Mucosa of rectum (tissue), 2 donors: ENCODE results near the gene C1orf56.

Experiments used
- H3K27ac ChIP-seq, 2 donors: one replicate each; pipeline ENCODE4 v1.7.0; 2013; ENCODE audit warnings: inconsistent platforms in 2 of 2, low read depth in 2 of 2, low read length in 2 of 2
- H3K27me3 ChIP-seq, 2 donors: one replicate each; pipeline ENCODE4 v1.7.0; 2013; ENCODE audit warnings: low read length in 2 of 2; ENCODE audit not compliant: control insufficient read depth in 2 of 2, insufficient read depth in 2 of 2
- H3K36me3 ChIP-seq, 2 donors: one replicate each; pipeline ENCODE4 v1.7.0; 2013; ENCODE audit warnings: low read length in 2 of 2; ENCODE audit not compliant: control insufficient read depth in 2 of 2, insufficient read depth in 2 of 2
- H3K4me1 ChIP-seq, 2 donors: one replicate each; pipeline ENCODE4 v1.7.0; 2013; ENCODE audit warnings: low read length in 2 of 2, mild to moderate bottlenecking in 1 of 2; ENCODE audit not compliant: control insufficient read depth in 2 of 2, insufficient read depth in 2 of 2
- H3K4me3 ChIP-seq, 2 donors: one replicate each; pipeline ENCODE4 v1.7.0; 2013; ENCODE audit warnings: low read length in 2 of 2
- H3K9ac ChIP-seq, 2 donors: one replicate each; pipeline ENCODE4 v1.7.0; 2013; ENCODE audit warnings: low read length in 2 of 2, low read depth in 1 of 2, mild to moderate bottlenecking in 1 of 2
- H3K9me3 ChIP-seq, 2 donors: one replicate each; pipeline ENCODE4 v1.7.0; 2013; ENCODE audit warnings: low read length in 2 of 2; ENCODE audit not compliant: control insufficient read depth in 2 of 2
- donor health status: healthy.
- donor health status: Normal muscosa, but diverticular disease.

The C1orf56 gene

DNA sequence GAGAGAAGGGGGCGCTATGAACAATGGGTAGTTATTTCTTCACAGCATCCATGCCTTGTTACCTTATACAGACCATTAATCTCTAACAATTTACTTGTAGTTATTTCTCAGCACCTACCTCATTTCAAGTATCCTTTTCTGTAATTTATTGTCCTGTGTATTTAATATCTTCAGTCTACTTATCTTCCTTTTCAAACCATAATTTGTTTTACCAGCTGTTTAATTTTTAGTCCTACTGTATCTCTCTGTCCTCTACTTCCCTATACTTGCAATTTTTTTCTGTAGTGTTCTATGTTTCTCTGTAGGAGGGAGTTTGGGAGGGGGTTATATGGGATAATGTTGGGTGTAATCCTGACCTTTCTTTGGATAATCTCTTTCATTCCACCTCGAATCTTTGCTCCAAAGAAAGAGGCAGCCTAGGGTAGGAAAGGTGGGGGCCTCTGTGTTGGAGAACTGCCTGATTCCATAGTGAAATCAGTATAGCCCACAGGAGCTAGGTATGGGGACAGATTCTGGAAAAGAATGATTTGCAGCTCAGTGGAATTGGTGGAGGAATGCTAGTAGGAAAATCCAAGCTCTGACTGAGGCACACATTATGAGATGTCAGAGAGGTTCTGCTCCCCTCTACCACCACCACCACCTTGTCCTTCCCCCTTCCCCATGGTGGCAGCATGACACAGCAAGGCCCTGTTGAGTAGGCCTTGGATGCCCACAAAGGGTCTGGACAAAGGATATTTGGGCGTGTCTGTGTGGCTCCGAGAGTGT is 13.3 kb downstream of the C1orf56 start:
- H3K4me3 ChIP-seq: peak overlapping the region; percentile 89 to 98
- no peaks in the 10 kb centered on the region for H3K9me3 ChIP-seq
- peaks cover 0 to under 1% of the 10 kb centered on the region in 2 donors for H3K36me3 ChIP-seq
- H3K27me3 ChIP-seq: no peaks in the 10 kb centered on the region
- no peak overlapping the region for H3K9ac ChIP-seq
- H3K4me1 ChIP-seq: peaks cover 22 to 29% of the 10 kb centered on the region in 2 donors
- H3K27ac ChIP-seq: peak overlapping the region in 1 of 2 donors; percentile 24

DNA sequence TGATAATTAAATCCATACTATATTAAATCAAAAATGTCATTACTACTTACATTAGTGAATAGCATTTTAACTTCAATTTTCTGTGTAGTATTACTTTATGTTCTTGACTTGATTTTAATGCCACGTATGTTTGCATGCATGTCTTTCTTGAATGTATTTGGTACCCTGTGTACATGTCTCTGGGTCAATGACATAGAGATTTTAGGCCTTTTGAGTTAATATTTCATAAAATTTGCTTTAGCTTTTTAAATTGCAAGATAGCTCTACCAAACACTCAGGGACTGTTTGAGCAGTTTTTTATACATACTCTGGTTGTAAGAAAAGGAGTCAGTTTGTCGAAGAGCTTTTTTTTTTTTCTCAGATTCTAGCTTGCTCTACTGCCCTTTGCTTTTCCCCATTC is 14.2 kb downstream of the C1orf56 start:
- Histone ChIP-seq H3K36me3 (no peaks in the 10 kb centered on the region), H3K9me3 (no peaks in the 10 kb centered on the region), H3K27ac (no peak overlapping the region), H3K4me1 (peaks cover 13 to 21% of the 10 kb centered on the region in 2 donors), H3K4me3 (no peak overlapping the region), H3K27me3 (no peaks in the 10 kb centered on the region), H3K9ac (no peak overlapping the region)

DNA sequence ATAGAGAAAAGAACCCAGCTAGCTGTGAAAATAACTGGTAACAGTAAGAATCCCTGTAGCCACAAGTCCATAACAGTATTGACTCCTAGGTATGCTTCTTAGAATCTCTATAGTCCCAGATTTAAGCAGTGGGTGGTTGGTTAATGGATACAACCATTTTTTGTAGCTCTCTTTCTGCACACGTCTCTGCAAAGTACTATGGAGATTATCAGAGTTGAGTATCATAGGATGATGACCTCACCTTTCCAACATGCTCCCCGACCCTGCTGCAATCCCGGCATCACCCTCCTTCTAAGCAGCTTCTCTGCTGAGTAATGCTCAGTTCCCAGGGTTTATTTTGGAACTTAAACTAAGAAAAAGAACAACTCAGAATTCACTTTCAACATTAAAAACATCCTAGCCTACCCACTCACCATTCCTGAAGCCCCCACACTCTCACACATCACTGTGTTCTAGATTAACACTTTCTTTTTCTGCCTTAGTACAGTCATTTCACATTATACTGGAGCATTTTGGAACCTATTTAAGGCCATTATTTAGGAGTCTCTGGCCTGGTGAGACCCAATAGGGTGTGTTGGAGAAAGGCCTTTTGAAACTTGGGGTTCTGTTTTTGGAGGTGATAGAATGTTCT is 15.3 kb downstream of the C1orf56 start:
- H3K4me3 ChIP-seq: no peak overlapping the region

DNA sequence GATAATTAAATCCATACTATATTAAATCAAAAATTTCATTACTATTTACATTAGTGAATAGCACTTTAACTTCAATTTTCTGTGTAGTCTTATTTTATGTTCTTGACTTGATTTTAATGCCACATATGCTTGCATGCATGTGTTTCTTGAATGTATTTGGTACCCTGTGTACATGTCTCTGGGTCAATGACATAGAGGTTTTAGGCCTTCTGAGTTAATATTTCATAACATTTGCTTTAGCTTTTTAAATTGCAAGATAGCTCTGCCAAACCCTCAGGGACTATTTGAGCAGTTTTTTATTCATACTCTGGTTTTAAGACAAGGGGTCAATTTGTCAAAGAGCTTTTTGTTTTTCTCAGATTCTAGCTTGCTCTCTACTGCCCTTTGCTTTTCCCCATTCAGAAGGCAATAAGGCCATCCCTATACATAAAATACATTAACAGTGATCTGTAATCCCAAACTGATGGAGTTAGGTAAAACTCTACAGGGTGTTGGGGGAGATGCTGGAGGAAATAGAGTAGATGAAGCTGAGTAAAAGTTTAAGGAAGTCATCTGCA is 17.6 kb downstream of the C1orf56 start:
- Histone ChIP-seq H3K27ac (no peak overlapping the region), H3K27me3 (no peaks in the 10 kb centered on the region), H3K9ac (no peak overlapping the region), H3K4me1 (peaks cover 0 to under 1% of the 10 kb centered on the region in 2 donors), H3K4me3 (no peak overlapping the region), H3K36me3 (no peaks in the 10 kb centered on the region), H3K9me3 (no peaks in the 10 kb centered on the region)

More for the DNA sequence above, 15.3 kb downstream of the C1orf56 start:
- peaks cover 7 to 10% of the 10 kb centered on the region in 2 donors for H3K4me1 ChIP-seq
- no peak overlapping the region for H3K27ac ChIP-seq
- H3K27me3 ChIP-seq: no peaks in the 10 kb centered on the region
- no peaks in the 10 kb centered on the region for H3K9me3 ChIP-seq
- no peaks in the 10 kb centered on the region for H3K36me3 ChIP-seq
- no peak overlapping the region for H3K9ac ChIP-seq

DNA sequence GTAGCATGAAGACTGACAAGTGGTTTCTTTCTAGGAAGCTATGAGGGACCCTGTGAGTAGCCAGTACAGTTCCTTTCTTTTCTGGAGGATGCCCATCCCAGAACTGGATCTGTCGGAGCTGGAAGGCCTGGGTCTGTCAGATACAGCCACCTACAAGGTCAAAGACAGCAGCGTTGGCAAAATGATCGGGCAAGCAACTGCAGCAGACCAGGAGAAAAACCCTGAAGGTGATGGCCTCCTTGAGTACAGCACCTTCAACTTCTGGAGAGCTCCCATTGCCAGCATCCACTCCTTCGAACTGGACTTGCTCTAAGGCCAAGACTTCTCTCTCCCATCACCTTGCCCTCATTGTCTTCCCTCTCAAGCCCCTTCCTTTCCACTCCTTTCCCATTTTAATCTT is 19.6 kb downstream of the C1orf56 start:
- Histone ChIP-seq H3K36me3 (no peaks in the 10 kb centered on the region), H3K9me3 (no peaks in the 10 kb centered on the region), H3K27ac (no peak overlapping the region), H3K4me1 (peaks cover 0 to 5% of the 10 kb centered on the region in 2 donors), H3K9ac (no peak overlapping the region), H3K4me3 (no peak overlapping the region), H3K27me3 (no peaks in the 10 kb centered on the region)

DNA sequence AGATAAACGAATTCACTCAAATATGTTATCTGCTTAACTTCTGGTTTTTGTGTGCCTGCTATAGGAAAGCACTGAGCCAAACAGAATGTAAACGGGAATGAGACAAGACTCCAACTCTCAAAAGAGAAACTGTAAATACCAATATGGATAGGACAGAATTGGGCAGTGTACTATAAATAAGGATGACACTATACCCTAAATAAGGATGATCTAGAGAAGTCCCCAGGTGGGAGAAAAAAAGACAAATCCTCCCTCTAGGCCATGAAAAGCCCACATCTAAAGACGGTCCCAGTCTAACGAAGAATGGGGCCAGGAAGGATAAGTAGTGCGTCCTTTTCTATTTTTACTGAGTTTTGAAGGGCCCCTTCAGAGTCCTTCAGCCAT is 21.5 kb downstream of the C1orf56 start:
- H3K9ac ChIP-seq: no peak overlapping the region
- no peaks in the 10 kb centered on the region for H3K36me3 ChIP-seq
- peaks cover 0 to 5% of the 10 kb centered on the region in 2 donors for H3K4me1 ChIP-seq

DNA sequence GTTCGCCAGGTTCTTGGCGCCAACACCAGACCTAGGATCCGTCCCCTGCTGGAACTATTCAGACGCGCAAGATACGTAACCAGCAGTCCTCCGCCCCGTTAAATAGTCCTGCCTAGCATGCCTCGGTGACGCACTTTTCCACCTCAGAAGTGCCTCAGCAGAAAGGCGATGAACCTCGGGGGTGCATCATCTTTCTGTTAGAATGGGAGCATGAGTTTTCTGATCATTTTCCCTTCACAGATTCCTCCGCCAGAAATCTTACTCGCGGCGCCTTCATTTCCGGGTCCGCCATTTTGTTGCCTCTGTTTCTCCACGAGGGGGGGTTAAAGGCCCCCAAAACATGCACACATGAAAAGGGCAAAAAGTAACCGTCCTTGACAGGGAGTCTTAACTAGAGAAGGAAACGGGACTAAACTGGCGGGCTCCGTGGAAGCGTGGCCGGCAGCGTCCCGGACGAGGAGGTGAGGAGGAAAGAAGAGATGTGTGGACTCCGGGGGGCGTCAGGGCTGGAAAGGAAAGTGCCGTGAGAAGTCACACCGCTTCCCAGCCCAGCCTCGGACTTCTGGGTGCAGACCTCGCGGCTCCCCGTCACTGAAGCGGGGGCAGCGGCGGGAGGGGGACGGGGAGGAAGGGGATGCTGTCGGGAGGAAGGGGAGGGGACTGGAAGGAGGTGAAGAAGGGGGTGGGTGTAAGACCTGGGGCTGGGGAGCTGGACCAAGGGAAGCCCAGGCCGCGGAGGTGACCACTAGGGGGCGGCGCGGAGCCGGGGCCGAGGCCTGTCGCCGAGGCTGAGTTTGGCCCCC is 23.1 kb downstream of the C1orf56 start, which contains the start of gene GABPB2:
Gene GABPB2 (plus strand): TSS at position 288 of the 803 bp plus-strand sequence. CDS start 17,429 bp downstream, outside the sequence.
- Histone ChIP-seq H3K36me3 (no peaks in the 10 kb centered on the region), H3K27me3 (no peaks in the 10 kb centered on the region), H3K4me1 (peaks cover 0 to 5% of the 10 kb centered on the region in 2 donors), H3K9me3 (no peaks in the 10 kb centered on the region), H3K27ac (peak within 1 kb of the TSS; percentile 98 to 99), H3K9ac (peak within 1 kb of the TSS; percentile 97 to 100), H3K4me3 (peak within 1 kb of the TSS; percentile 89 to 95)

More for the DNA sequence above, 21.5 kb downstream of the C1orf56 start:
- Histone ChIP-seq H3K9me3 (no peaks in the 10 kb centered on the region), H3K27ac (peak overlapping the region in 1 of 2 donors; percentile 98), H3K4me3 (no peak overlapping the region), H3K27me3 (no peaks in the 10 kb centered on the region)

DNA sequence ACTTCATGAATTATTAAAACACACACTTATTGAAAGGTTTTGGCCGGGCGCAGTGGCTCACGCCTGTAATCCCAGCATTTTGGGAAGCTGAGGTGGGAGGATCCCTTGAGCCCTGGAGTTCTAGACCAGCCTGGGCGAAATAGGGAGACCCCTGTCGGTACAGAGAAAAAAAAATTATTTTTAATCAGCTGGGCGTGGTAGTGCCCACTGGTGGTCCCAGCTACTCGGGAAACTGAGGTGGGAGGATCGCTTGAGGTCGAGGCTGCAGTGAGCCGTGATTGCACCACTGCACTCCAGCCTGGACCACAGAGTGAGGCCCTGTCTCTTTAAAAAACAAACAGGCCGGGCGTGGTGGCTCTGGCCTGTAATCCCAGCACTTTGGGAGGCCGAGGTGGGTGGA is 24.7 kb downstream of the C1orf56 start:
- Histone ChIP-seq H3K27me3 (no peaks in the 10 kb centered on the region), H3K9me3 (no peaks in the 10 kb centered on the region), H3K27ac (no peak overlapping the region), H3K36me3 (no peaks in the 10 kb centered on the region), H3K4me3 (no peak overlapping the region), H3K9ac (no peak overlapping the region), H3K4me1 (peaks cover 0 to 5% of the 10 kb centered on the region in 2 donors)

DNA sequence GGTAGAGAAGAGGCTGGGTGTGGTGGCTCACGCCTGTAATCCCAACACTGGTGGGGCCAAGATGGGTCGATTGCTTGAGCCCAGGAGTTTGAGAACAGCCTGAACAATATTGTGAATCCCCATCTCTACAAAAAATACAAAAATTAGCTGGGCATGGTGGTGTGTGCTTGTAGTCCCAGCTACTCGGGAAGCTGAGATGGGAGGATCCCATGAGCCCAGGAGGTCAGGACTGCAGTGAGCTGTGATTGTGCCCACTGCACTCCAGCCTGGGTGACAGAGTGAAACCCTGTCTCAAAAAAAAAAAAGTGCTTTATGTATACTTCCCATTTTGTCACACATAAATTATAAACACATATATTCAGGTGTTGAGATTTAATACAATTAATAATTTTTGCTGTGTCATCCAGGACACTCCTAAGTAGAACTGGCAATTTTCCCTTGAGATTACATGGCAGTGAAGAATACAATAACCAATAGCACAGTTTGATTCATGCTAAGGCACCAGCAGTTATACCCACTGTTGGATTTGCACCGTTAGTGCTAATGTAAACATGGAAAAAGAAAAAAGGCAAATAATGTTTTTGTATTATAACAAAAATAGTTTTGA is 38.5 kb downstream of the C1orf56 start:
- no peak overlapping the region for H3K27ac ChIP-seq
- H3K4me1 ChIP-seq: no peaks in the 10 kb centered on the region
- no peak overlapping the region for H3K9ac ChIP-seq
- H3K36me3 ChIP-seq: no peaks in the 10 kb centered on the region
- H3K27me3 ChIP-seq: no peaks in the 10 kb centered on the region
- no peak overlapping the region for H3K4me3 ChIP-seq
- H3K9me3 ChIP-seq: no peaks in the 10 kb centered on the region
